PC-9 (cell line): ENCODE results near the gene C1orf87. TPM values are rescaled to one million over a fixed set of nuclear protein-coding genes. Genes with fewer than 3 reads are reported as not detected.
"Not testable (repeated sequence)": the region's sequence is repeated elsewhere in the genome, so short reads cannot be mapped to it uniquely, and the experiment has no call there.

Experiments
- BruUV-seq: library from RNA; stranded (reverse); fragments of 400-500 nt; replicated peaks from 2 replicates; lab custom pipeline; 2021; lab: Mats Ljungman, UMichigan
- CTCF ChIA-PET: fragments of 300-600 bp; sonication (Branson Sonifier 250); formaldehyde crosslinking; loops from one replicate; lab custom pipeline; 2022; ENCODE audit warnings: antibody characterized with exemption; lab: Charles Lee
- POLR2A ChIA-PET: fragments of 300-600 bp; sonication (Branson Sonifier 250); formaldehyde crosslinking; loops from one replicate; lab custom pipeline; 2022; ENCODE audit warnings: antibody characterized with exemption; ENCODE audit not compliant: unreplicated experiment; lab: Charles Lee
- DNase-seq, 2 experiments: peaks; one replicate each; pipeline versions ENCODE4 v3.0.0 to v3.0.0-alpha.2; 2015 to 2022; ENCODE audit warnings: mixed read lengths in 1 of 2
- H2AFZ ChIP-seq: fragments of 200-600 bp; sonication (generic); 2 replicates; pipeline ENCODE4 v1.8.1; 2017; ENCODE audit warnings: antibody characterized with exemption
- H3F3A ChIP-seq: fragments of 200-600 bp; sonication (generic); 2 replicates; pipeline ENCODE4 v1.8.1; 2017; ENCODE audit warnings: antibody characterized with exemption, mild to moderate bottlenecking, low read depth; ENCODE audit not compliant: insufficient read depth
- H3K27ac ChIP-seq: fragments of 200-600 bp; sonication (generic); 2 replicates; pipeline ENCODE4 v1.6.1; 2016; ENCODE audit warnings: mixed run types
- H3K27me3 ChIP-seq: fragments of 200-600 bp; sonication (generic); 2 replicates; pipeline ENCODE4 v1.6.1; 2016; ENCODE audit warnings: low read depth, mixed run types; ENCODE audit not compliant: insufficient read depth
- H3K36me3 ChIP-seq: fragments of 200-600 bp; sonication (generic); 2 replicates; pipeline ENCODE4 v1.6.1; 2016; ENCODE audit warnings: low read depth, mixed run types
- H3K4me1 ChIP-seq: fragments of 200-600 bp; sonication (generic); replicated peaks from 2 replicates; pipeline ENCODE4 v1.6.1; 2016; ENCODE audit warnings: mixed run types; ENCODE audit not compliant: insufficient read depth
- H3K4me2 ChIP-seq: fragments of 200-600 bp; sonication (generic); 2 replicates; pipeline ENCODE4 v1.6.1; 2017; ENCODE audit warnings: mixed run types
- H3K4me3 ChIP-seq: fragments of 200-600 bp; sonication (generic); 2 replicates; pipeline ENCODE4 v1.6.1; 2016; ENCODE audit warnings: mixed run types
- H3K79me2 ChIP-seq: fragments of 200-600 bp; sonication (generic); 2 replicates; pipeline ENCODE4 v1.6.1; 2017; ENCODE audit warnings: low read depth, mixed run types
- H3K9me2 ChIP-seq: fragments of 200-600 bp; sonication (generic); 2 replicates; pipeline ENCODE4 v1.8.1; 2017; ENCODE audit warnings: mild to moderate bottlenecking; ENCODE audit not compliant: insufficient read depth
- H3K9me3 ChIP-seq: fragments of 200-600 bp; sonication (generic); 2 replicates; pipeline ENCODE4 v1.8.1; 2016; ENCODE audit warnings: low read depth; ENCODE audit not compliant: insufficient read depth
- H4K20me1 ChIP-seq: fragments of 200-600 bp; sonication (generic); 2 replicates; pipeline ENCODE4 v1.8.1; 2017; ENCODE audit not compliant: insufficient read depth
- CTCF ChIP-seq: fragments of 200-600 bp; sonication (generic); conservative IDR thresholded peaks from 2 replicates; pipeline ENCODE4 v1.6.1; 2017; ENCODE audit warnings: mixed run types, antibody characterized with exemption, mild to moderate bottlenecking, moderate library complexity
- EZH2 ChIP-seq: fragments of 200-600 bp; sonication (generic); IDR thresholded peaks from 2 replicates; pipeline ENCODE4 v1.8.0; 2017; ENCODE audit warnings: antibody characterized with exemption, low read depth
- intact Hi-C: fragments of 100-400 bp; cut with micrococcal nuclease; formaldehyde crosslinking; loops from one replicate; pipeline ENCODE4 v1.10.0; 2022; ENCODE audit not compliant: unreplicated experiment
- total RNA-seq: library from RNA; stranded (reverse); gene quantifications from 2 replicates; pipeline ENCODE4 v1.2.3, GENCODE V29; 2021

The C1orf87 gene
- total RNA-seq, 1 experiment from 2014 or later: not detected

GRCh38 chr1:59968746-59969145, 104.8 kb downstream of the C1orf87 start:
- H3K4me2 ChIP-seq, H3K36me3 ChIP-seq, H3K27ac ChIP-seq, H3K4me3 ChIP-seq, intact Hi-C loops, DNase-seq, H2AFZ ChIP-seq, H3K79me2 ChIP-seq, H3K27me3 ChIP-seq, H3F3A ChIP-seq, H3K9me3 ChIP-seq, POLR2A ChIA-PET, H3K4me1 ChIP-seq, BruUV-seq, H4K20me1 ChIP-seq, H3K9me2 ChIP-seq: not testable (repeated sequence)
- CTCF ChIA-PET: interaction anchor here (0.6 kb wide), 1 partner anchor 1368 kb away, joined by 3 read pairs; no protein-coding TSS in a partner anchor

- ChIA-PET POLR2A (no interaction called here), CTCF (no interaction called here)
- TF ChIP-seq CTCF (no peak), EZH2 (no peak)
- no TSS peak for BruUV-seq
- Histone ChIP-seq H3K79me2 (no peaks in the 10 kb centered on the region), H3K4me2 (no peak overlapping the region), H3K4me3 (no peak overlapping the region), H3K9me3 (no peaks in the 10 kb centered on the region), H3K27me3 (no peaks in the 10 kb centered on the region), H3K27ac (no peak overlapping the region), H4K20me1 (no peaks in the 10 kb centered on the region), H3K4me1 (no peaks in the 10 kb centered on the region), H3K36me3 (no peaks in the 10 kb centered on the region), H3F3A (no peaks in the 10 kb centered on the region), H2AFZ (no peak overlapping the region), H3K9me2 (no peaks in the 10 kb centered on the region)
- no peak for DNase-seq
- intact Hi-C loops: no loop called here
These were observed 105.8 kb downstream of the C1orf87 start for GRCh38 chr1:59967780-59968179.

- Histone ChIP-seq H3K4me2 (no peak overlapping the region), H3K27me3 (no peaks in the 10 kb centered on the region), H3F3A (no peaks in the 10 kb centered on the region), H4K20me1 (no peaks in the 10 kb centered on the region), H3K9me2 (no peaks in the 10 kb centered on the region), H3K79me2 (no peaks in the 10 kb centered on the region), H3K4me1 (no peaks in the 10 kb centered on the region), H3K4me3 (no peak overlapping the region), H3K27ac (no peak overlapping the region), H3K36me3 (no peaks in the 10 kb centered on the region), H3K9me3 (no peaks in the 10 kb centered on the region), H2AFZ (0 out of 2 replicates have a peak overlapping the region, but pooled peaks have one; percentile 33)
- ChIA-PET POLR2A (no interaction called here), CTCF (no interaction called here)
- no peak for DNase-seq
- intact Hi-C loops: no loop called here
- no TSS peak for BruUV-seq
- TF ChIP-seq CTCF (no peak), EZH2 (no peak)
These were observed 106.4 kb downstream of the C1orf87 start for GRCh38 chr1:59967141-59967697.

GRCh38 chr1:59952065-59952464, 121.5 kb downstream of the C1orf87 start:
- Histone ChIP-seq H3K9me2 (no peaks in the 10 kb centered on the region), H3K9me3 (no peaks in the 10 kb centered on the region), H3K4me3 (no peak overlapping the region), H3K79me2 (no peaks in the 10 kb centered on the region), H3K27me3 (no peaks in the 10 kb centered on the region), H3K4me1 (no peaks in the 10 kb centered on the region), H3K4me2 (no peak overlapping the region), H3K27ac (no peak overlapping the region), H3K36me3 (no peaks in the 10 kb centered on the region), H2AFZ (no peak overlapping the region), H4K20me1 (no peaks in the 10 kb centered on the region), H3F3A (no peaks in the 10 kb centered on the region)
- no TSS peak for BruUV-seq
- TF ChIP-seq CTCF (no peak), EZH2 (no peak)
- DNase-seq: no peak
- CTCF ChIA-PET: interaction anchor here (0.7 kb wide), 1 partner anchor 935 kb away, joined by 9 read pairs; no protein-coding TSS in a partner anchor
- POLR2A ChIA-PET: no interaction called here
- intact Hi-C loops: no loop called here
